Stomach (tissue), 4 donors: ENCODE measurements around the gene LAMTOR1.
A peak's percentile ranks its signal among the peaks of the same experiment; 100 is the strongest.

ENCODE experiments used
- CTCF ChIP-seq, 7 experiments: fragments of 450-650 bp in 4 of 7; fragments of 200-600 bp in 3 of 7; sonication (generic) in 3 of 7; IDR thresholded peaks; one replicate each; pipeline ENCODE4 v1.5.1; 2016 to 2019; ENCODE audit warnings: antibody characterized with exemption in 7 of 7, control low read depth in 2 of 7, mild to moderate bottlenecking in 1 of 7
- POLR2AphosphoS5 ChIP-seq, 3 donors: sonication (generic); formaldehyde crosslinking; IDR thresholded peaks; one replicate each; pipeline ENCODE4 v1.6.1; 2016; ENCODE audit warnings: antibody characterized with exemption in 3 of 3

GRCh38 chr11:72080326-72081183 lies 22.5 kb downstream of the LAMTOR1 start, which contains the start of the genes LRRC51 and NUMA1:
- TF ChIP-seq CTCF (IDR thresholded peaks at IDR 0.05) (no peak), POLR2AphosphoS5 (IDR thresholded peaks at IDR 0.05) (peak; percentile 63 to 81 (median 71))
